HFF-Myc (cell line): ENCODE measurements around the gene GALNT12.

Source experiments
- DNase-seq: peaks from one replicate; pipeline ENCODE4 v3.0.0-alpha.2; 2011; ENCODE audit warnings: low read depth; ENCODE audit errors: extremely low read depth
- H3K4me3 ChIP-seq: replicated peaks from 2 replicates; pipeline ENCODE4 v1.5.1; 2011; ENCODE audit warnings: low read depth, mild to moderate bottlenecking, control low read depth, low read length
- TF ChIP-seq, protein P1 (sequence below): IDR thresholded peaks from 2 replicates; pipeline ENCODE4 v1.5.1; 2012; ENCODE audit warnings: mild to moderate bottlenecking, low read depth, low read length, control low read depth; ENCODE audit errors: missing control alignments

The GALNT12 gene

GRCh38 chr9:98830554-98830953 lies 23.1 kb downstream of the GALNT12 start:
- TF ChIP-seq, protein P1, sequence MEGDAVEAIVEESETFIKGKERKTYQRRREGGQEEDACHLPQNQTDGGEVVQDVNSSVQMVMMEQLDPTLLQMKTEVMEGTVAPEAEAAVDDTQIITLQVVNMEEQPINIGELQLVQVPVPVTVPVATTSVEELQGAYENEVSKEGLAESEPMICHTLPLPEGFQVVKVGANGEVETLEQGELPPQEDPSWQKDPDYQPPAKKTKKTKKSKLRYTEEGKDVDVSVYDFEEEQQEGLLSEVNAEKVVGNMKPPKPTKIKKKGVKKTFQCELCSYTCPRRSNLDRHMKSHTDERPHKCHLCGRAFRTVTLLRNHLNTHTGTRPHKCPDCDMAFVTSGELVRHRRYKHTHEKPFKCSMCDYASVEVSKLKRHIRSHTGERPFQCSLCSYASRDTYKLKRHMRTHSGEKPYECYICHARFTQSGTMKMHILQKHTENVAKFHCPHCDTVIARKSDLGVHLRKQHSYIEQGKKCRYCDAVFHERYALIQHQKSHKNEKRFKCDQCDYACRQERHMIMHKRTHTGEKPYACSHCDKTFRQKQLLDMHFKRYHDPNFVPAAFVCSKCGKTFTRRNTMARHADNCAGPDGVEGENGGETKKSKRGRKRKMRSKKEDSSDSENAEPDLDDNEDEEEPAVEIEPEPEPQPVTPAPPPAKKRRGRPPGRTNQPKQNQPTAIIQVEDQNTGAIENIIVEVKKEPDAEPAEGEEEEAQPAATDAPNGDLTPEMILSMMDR, result no peak
- no peak for DNase-seq
- no peak overlapping the region for H3K4me3 ChIP-seq

DNA sequence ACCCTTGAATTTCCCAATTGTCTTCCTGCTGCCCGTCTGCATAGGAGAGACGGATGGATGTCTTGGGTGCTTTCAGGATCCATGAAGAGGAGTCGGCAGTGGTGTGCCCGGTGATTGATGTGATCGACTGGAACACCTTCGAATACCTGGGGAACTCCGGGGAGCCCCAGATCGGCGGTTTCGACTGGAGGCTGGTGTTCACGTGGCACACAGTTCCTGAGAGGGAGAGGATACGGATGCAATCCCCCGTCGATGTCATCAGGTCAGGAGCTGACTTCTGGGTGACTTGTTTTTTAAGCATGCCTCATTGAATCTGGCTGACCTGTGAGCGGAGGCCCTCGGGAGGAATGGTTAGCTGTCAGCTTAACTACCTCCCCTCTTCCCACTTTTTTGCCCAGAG lies 24.2 kb downstream of the GALNT12 start:
- DNase-seq, result no peak
- TF ChIP-seq, protein P1, result no peak
- no peak overlapping the region for H3K4me3 ChIP-seq

DNA sequence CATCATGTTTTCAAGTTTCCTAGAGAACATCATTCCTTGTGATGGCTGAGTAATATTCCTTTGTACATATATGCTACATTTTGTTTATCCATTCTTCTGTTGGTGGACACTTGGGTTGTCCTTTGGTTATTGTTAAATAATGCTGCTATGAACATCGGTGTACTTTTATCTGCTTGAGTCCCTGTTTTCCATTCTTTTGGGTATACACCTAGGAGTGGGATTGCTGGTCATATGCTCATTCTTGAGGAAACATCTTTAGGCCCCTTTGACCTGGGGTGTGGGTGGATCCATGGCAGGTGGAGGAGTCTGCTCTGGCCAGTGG lies 25.3 kb downstream of the GALNT12 start:
- no peak overlapping the region for H3K4me3 ChIP-seq

GRCh38 chr9:98833090-98833956 lies 25.9 kb downstream of the GALNT12 start:
- TF ChIP-seq, protein P1, result no peak
- no peak overlapping the region for H3K4me3 ChIP-seq
- DNase-seq, result no peak

More for the DNA sequence above, 25.3 kb downstream of the GALNT12 start:
- TF ChIP-seq, protein P1, result no peak
- no peak for DNase-seq

DNA sequence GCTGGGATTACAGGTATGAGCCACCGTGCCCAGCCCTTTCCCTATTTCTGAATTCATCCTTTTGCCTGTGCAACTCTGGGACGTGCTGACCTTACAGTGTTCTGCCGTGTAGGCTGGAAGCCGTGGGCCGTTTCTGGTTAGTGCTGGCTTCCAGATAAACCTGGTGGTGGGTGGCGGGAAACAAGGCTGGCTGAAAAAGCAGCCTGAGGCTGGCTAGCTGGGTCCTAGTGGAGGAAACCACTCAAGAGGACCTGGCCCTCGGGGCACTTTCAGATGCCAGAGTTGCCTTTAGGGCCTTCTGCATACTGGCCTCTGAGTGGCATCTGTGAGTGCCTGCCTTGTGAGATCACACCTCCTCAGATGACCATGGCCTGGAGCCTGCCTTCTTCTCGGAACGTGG lies 26.9 kb downstream of the GALNT12 start:
- H3K4me3 ChIP-seq, result no peak overlapping the region
- DNase-seq, result no peak
- TF ChIP-seq, protein P1, result no peak

DNA sequence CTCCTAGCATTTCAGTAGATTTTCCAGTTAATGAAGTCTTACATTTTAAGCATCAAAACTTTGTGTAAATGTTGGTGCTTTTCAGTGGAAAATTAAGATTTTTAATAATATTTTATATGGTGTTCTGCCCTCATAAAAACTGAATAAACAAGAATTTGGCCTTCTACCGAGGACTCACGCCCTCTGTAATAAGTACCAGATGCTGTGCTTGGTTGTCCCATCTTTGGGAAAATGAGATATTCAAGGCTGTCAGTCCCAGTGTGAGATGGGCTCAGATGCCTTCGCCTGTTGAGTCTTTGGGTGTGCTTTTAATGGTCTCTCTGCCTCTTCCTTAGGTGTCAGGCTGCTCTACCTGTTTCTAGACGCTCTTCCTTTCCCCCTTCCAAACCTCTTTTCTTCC lies 28.7 kb downstream of the GALNT12 start:
- TF ChIP-seq, protein P1, result no peak
- H3K4me3 ChIP-seq, result no peak overlapping the region
- no peak for DNase-seq
